ENCODE measurements around the gene THUMPD2. TPM values are rescaled to one million over a fixed set of nuclear protein-coding genes. Genes with fewer than 3 reads are reported as not detected.

Gene THUMPD2
- total RNA-seq, 2 experiments from 2014 or later = 15.2 to 18.4 TPM

GRCh38 chr2:39697454-39697853, 81.6 kb downstream of the THUMPD2 start:
- no peak overlapping the region for H3K4me3 Mint-ChIP-seq
- intact Hi-C loops (cut with DNase I, micrococcal nuclease) = loop anchor here in 1 of 2 experiments (1.0 kb wide), 1 partner anchor 318 kb away; no protein-coding TSS in a partner anchor
- ATAC-seq = no peak
- no peaks in the 10 kb centered on the region for H3K36me3 Mint-ChIP-seq (ENCODE audit: low read depth)
- peaks cover 13% of the 10 kb centered on the region for H3K9me3 Mint-ChIP-seq (ENCODE audit: low read depth)
- no peak for DNase-seq
- no peak overlapping the region for H3K27ac Mint-ChIP-seq
- CTCF ChIA-PET = interaction anchor here (0.9 to 1.8 kb wide), 3 partner anchors 8 to 33 kb away, joined by 3 to 4 read pairs (median 4); no protein-coding TSS in a partner anchor
- H3K4me1 Mint-ChIP-seq = no peaks in the 10 kb centered on the region
- POLR2A ChIA-PET = no interaction called here
- H3K27me3 Mint-ChIP-seq = peaks cover 16% of the 10 kb centered on the region

- Mint-ChIP-seq H3K36me3 (ENCODE audit: low read depth) (no peaks in the 10 kb centered on the region), H3K4me3 (no peak overlapping the region), H3K27me3 (peaks cover 16% of the 10 kb centered on the region), H3K9me3 (ENCODE audit: low read depth) (peaks cover 8% of the 10 kb centered on the region), H3K4me1 (no peaks in the 10 kb centered on the region), H3K27ac (no peak overlapping the region)
- DNase-seq = no peak
- ATAC-seq = no peak
- ChIA-PET POLR2A (no interaction called here), CTCF (interaction anchor here (0.6 to 1.8 kb wide), 4 partner anchors 8 to 295 kb away, joined by 3 to 6 read pairs (median 4); no protein-coding TSS in a partner anchor)
- intact Hi-C loops (cut with DNase I, micrococcal nuclease) = loop anchor here in 1 of 2 experiments (1.0 kb wide), 1 partner anchor 318 kb away; no protein-coding TSS in a partner anchor
These were observed 82.2 kb downstream of the THUMPD2 start for GRCh38 chr2:39696838-39697237.

- H3K4me1 Mint-ChIP-seq = no peaks in the 10 kb centered on the region
- no peak overlapping the region for H3K27ac Mint-ChIP-seq
- no peak overlapping the region for H3K4me3 Mint-ChIP-seq
- DNase-seq (no peak), ATAC-seq (no peak)
- H3K36me3 Mint-ChIP-seq (ENCODE audit: low read depth) = no peaks in the 10 kb centered on the region
- intact Hi-C loops (cut with DNase I, micrococcal nuclease) = no loop called here
- peaks cover 16% of the 10 kb centered on the region for H3K27me3 Mint-ChIP-seq
- ChIA-PET POLR2A (no interaction called here), CTCF (interaction anchor here (0.6 to 1.6 kb wide), 3 partner anchors 9 to 294 kb away, joined by 3 to 6 read pairs (median 4); no protein-coding TSS in a partner anchor)
- H3K9me3 Mint-ChIP-seq (ENCODE audit: low read depth) = peaks cover 3% of the 10 kb centered on the region
These were observed 82.9 kb downstream of the THUMPD2 start for GRCh38 chr2:39696101-39696553.

DNA sequence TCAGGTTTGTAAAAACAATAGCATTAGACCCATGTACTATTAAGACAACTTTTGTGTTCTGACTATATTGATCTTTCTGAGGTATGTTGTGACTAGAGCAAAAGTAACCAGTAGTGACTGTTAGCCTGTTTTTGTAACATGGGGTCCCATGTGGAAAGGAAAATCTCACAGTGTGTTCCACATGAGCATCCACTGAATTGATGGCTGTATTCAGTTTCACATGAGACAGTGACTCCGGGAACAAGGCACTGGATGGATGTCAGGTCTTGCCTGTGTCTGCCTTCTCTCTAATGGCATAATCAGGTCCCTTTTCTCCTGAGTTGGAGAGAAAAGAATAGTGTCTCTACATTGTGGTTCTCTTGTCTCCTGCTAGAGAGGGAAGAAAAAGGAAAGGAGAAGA, 85.8 kb downstream of the THUMPD2 start:
- DNase-seq (no peak), ATAC-seq (no peak)
- H3K4me3 Mint-ChIP-seq = no peak overlapping the region
- H3K36me3 Mint-ChIP-seq (ENCODE audit: low read depth) = no peaks in the 10 kb centered on the region
- H3K27ac Mint-ChIP-seq = no peak overlapping the region
- intact Hi-C loops (cut with DNase I, micrococcal nuclease) = no loop called here
- peaks cover 4% of the 10 kb centered on the region for H3K9me3 Mint-ChIP-seq (ENCODE audit: low read depth)
- ChIA-PET POLR2A (no interaction called here), CTCF (no interaction called here)
- peaks cover 16% of the 10 kb centered on the region for H3K27me3 Mint-ChIP-seq
- H3K4me1 Mint-ChIP-seq = no peaks in the 10 kb centered on the region

- CTCF ChIA-PET = interaction anchor here (0.7 to 1.2 kb wide), 3 partner anchors 15 to 86 kb away, joined by 3 to 4 read pairs (median 3); no protein-coding TSS in a partner anchor
- POLR2A ChIA-PET = no interaction called here
- Mint-ChIP-seq H3K4me1 (no peaks in the 10 kb centered on the region), H3K9me3 (ENCODE audit: low read depth) (peaks cover 4% of the 10 kb centered on the region), H3K36me3 (ENCODE audit: low read depth) (no peaks in the 10 kb centered on the region), H3K27ac (no peak overlapping the region), H3K27me3 (peaks cover 19% of the 10 kb centered on the region), H3K4me3 (no peak overlapping the region)
- DNase-seq (no peak), ATAC-seq (no peak)
- intact Hi-C loops (cut with DNase I, micrococcal nuclease) = no loop called here
These were observed 89.2 kb downstream of the THUMPD2 start for GRCh38 chr2:39689876-39690275.

GRCh38 chr2:39689272-39689841, 89.7 kb downstream of the THUMPD2 start:
- DNase-seq (no peak), ATAC-seq (no peak)
- Mint-ChIP-seq H3K4me1 (no peaks in the 10 kb centered on the region), H3K4me3 (no peak overlapping the region), H3K36me3 (ENCODE audit: low read depth) (no peaks in the 10 kb centered on the region), H3K27ac (no peak overlapping the region), H3K9me3 (ENCODE audit: low read depth) (peaks cover 4% of the 10 kb centered on the region), H3K27me3 (peaks cover 24% of the 10 kb centered on the region)
- intact Hi-C loops (cut with DNase I, micrococcal nuclease) = no loop called here
- POLR2A ChIA-PET = no interaction called here
- CTCF ChIA-PET = interaction anchor here (0.9 to 1.2 kb wide), 4 partner anchors 8 to 40 kb away, joined by 3 to 4 read pairs (median 4); no protein-coding TSS in a partner anchor

- ATAC-seq = no peak
- Mint-ChIP-seq H3K27me3 (peaks cover 22% of the 10 kb centered on the region), H3K4me3 (no peak overlapping the region), H3K27ac (no peak overlapping the region), H3K9me3 (ENCODE audit: low read depth) (peaks cover 4% of the 10 kb centered on the region), H3K36me3 (ENCODE audit: low read depth) (no peaks in the 10 kb centered on the region), H3K4me1 (no peaks in the 10 kb centered on the region)
- ChIA-PET CTCF (interaction anchor here (0.6 to 1.1 kb wide), 3 partner anchors 9 to 17 kb away, joined by 3 to 4 read pairs (median 4); no protein-coding TSS in a partner anchor), POLR2A (no interaction called here)
- no peak for DNase-seq
- intact Hi-C loops (cut with DNase I, micrococcal nuclease) = no loop called here
These were observed 90.9 kb downstream of the THUMPD2 start for GRCh38 chr2:39688181-39688580.

DNA sequence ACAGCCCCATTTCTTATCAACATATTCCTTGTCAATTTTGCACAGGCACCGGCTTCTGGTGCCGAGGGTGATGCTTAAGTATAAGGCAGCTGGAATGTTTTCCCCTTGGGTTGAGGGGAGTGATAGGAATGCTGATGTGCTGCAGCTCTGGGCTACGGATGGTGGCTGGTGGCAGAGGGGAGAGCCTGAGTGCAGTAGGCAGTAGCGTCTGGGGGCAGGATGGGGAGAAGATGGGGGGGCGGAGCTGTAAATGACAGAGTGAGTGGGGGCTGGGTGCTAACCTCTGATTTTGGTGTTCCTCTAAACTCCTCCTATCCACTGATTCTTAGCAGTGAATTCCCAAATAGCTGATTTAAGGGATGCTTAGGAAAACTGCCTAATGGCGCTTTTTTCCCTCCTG, 92.6 kb downstream of the THUMPD2 start:
- POLR2A ChIA-PET = no interaction called here
- no peak for ATAC-seq
- CTCF ChIA-PET = no interaction called here
- intact Hi-C loops (cut with DNase I, micrococcal nuclease) = no loop called here
- Mint-ChIP-seq H3K4me3 (no peak overlapping the region), H3K27me3 (peaks cover 23% of the 10 kb centered on the region), H3K27ac (no peak overlapping the region), H3K36me3 (ENCODE audit: low read depth) (no peaks in the 10 kb centered on the region), H3K4me1 (no peaks in the 10 kb centered on the region), H3K9me3 (ENCODE audit: low read depth) (peaks cover 4% of the 10 kb centered on the region)
- no peak for DNase-seq

Other genes starting within 250 kb of the THUMPD2 start
- under 1 TPM; 0.21 to 0.39 TPM for gene TMEM178A, start 113.3 kb downstream of the THUMPD2 start, total RNA-seq